GM12865 (cell line): ENCODE data around the gene DHX35.

Experiments used
- DNase-seq: peaks from one replicate; pipeline ENCODE4 v3.0.0; 2010; ENCODE audit warnings: low read depth
- H3K4me3 ChIP-seq: 2 replicates; pipeline ENCODE4 v1.5.1; 2011; ENCODE audit warnings: mild to moderate bottlenecking, low read depth, low read length, control low read depth
- TF ChIP-seq, protein P1 (sequence below): IDR thresholded peaks from 2 replicates; pipeline ENCODE4 v1.5.1; 2011; ENCODE audit warnings: low read length, control low read depth, low read depth, inconsistent platforms; ENCODE audit not compliant: insufficient read depth; ENCODE audit errors: missing control alignments

DHX35 gene

DNA sequence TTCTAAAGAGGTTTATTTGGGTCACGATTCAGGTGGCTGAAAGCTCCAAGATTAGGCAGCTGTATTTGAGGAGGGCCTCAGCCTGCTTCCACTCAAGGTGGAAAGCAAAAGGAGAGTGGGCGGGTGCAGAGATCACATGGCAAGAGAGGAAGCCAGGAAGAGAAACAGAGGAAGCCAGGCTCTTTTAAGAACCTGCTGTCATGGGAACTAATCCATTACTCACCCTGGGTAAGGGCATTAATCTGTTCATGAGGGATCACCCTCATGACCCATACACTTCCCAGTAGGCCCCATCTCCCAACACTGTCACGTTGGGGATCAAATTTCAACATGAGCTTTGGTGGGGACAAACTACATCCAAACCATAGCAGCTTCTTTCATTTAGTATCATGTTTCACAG, 53.9 kb downstream of the DHX35 start:
- TF ChIP-seq, protein P1, sequence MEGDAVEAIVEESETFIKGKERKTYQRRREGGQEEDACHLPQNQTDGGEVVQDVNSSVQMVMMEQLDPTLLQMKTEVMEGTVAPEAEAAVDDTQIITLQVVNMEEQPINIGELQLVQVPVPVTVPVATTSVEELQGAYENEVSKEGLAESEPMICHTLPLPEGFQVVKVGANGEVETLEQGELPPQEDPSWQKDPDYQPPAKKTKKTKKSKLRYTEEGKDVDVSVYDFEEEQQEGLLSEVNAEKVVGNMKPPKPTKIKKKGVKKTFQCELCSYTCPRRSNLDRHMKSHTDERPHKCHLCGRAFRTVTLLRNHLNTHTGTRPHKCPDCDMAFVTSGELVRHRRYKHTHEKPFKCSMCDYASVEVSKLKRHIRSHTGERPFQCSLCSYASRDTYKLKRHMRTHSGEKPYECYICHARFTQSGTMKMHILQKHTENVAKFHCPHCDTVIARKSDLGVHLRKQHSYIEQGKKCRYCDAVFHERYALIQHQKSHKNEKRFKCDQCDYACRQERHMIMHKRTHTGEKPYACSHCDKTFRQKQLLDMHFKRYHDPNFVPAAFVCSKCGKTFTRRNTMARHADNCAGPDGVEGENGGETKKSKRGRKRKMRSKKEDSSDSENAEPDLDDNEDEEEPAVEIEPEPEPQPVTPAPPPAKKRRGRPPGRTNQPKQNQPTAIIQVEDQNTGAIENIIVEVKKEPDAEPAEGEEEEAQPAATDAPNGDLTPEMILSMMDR: no peak
- DNase-seq: no peak
- H3K4me3 ChIP-seq: no peak overlapping the region

DNA sequence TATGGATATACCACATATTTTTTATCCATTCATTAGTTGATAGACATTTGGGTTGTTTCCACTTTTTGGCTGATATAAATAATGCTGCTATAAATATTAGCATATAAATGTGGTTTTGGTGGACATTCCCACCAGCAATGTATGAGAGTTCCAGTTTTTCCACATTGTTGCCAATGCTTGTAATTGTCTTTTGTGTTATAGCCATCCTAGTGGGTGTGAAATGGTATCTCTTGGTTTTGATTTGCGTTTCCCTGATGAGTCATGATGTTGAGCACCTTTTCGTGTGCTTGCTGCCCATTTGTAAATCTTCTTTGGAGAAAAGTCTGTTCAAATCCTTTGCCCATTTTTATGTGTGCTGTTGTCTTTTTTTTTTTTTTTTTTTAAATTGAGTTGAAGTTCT, 54.4 kb downstream of the DHX35 start:
- no peak overlapping the region for H3K4me3 ChIP-seq
- TF ChIP-seq, protein P1: no peak
- DNase-seq: no peak

DNA sequence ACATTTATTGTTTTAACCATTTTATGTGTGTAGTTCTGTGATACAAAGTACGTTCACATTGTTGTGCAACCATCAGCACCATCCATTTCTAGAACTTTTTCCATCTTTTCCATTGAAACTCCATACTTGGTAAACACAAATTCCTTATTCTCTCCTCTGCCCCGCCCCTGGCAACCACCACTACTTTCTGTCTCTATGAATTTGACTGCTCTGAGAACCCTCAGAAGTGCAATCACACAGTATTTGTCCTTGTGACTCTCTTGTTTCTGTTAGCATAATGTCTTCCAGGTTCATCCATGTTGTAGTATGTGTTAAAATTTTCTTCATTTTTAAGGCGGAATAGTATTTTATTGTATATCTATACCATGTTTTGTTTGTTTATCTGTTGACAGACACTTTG, 56.9 kb downstream of the DHX35 start:
- TF ChIP-seq, protein P1: no peak
- DNase-seq: no peak

DNA sequence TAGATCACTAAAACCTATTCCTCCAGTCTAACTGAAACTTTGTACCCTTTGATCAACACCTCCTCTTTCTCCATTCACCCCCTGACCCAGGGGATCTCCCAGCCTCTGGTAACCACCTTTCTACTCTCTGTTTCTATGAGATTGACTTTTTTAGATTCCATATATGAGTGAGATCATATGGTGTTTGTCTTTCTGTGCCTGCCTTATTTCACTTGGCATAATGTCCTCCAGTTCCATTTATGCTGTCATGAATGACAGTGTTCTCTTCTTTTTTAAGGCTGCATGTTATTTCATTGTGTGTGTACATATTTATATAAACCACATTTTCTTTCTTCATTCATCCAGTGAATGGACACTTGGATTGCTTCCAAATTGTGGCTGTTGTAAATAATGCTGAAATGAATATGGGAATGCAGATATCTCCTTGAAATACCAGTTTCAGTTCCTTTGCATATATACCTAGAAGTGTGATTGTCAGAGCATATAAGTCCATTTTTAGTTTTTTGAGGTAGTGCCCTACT, 57.7 kb downstream of the DHX35 start:
- no peak overlapping the region; the same call in 1 of the 2 replicates for H3K4me3 ChIP-seq
- TF ChIP-seq, protein P1: no peak
- peak; percentile 89 for DNase-seq

More for the DNA sequence above, 56.9 kb downstream of the DHX35 start:
- no peak overlapping the region for H3K4me3 ChIP-seq

DNA sequence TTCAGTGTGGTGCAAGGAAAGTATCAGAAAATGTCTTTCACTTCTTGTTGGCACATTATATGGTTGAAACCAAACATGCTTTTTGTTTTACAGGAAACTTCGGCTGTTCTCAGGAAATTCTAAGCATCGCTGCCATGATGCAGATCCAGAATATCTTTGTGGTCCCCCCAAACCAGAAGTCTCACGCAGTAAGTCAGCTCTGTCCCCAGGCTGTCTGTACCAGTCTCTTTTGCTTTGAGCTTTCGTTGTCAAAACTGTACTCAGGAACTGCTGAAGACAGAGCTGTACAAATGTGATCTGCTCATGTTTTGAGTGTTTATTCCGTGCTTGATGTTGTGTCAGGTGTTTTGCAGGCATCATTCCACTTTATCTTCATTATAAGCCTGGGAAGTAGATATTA, 59.6 kb downstream of the DHX35 start:
- H3K4me3 ChIP-seq: no peak overlapping the region
- TF ChIP-seq, protein P1: no peak
- DNase-seq: peak; percentile 91

DNA sequence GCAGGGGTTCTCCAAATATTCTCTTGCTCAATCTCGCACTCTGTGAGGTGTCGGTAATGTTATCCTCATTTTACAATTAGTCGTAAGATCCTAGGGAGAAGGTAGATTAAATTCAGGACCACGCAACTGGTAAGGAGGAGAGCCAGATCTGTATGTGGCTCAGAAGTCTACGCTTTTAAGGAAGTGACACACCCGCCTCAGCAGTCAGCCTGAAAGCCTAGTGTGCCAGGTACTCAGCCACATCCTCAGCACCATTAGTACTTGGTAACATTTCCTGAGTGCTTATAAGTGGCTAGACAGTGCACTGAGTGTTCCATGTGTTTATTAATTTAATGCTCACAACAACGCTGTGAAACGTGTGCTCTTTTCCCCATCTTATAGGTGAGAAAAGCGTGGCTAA, 63.7 kb downstream of the DHX35 start:
- TF ChIP-seq, protein P1: no peak
- H3K4me3 ChIP-seq: no peak overlapping the region
- no peak for DNase-seq

DNA sequence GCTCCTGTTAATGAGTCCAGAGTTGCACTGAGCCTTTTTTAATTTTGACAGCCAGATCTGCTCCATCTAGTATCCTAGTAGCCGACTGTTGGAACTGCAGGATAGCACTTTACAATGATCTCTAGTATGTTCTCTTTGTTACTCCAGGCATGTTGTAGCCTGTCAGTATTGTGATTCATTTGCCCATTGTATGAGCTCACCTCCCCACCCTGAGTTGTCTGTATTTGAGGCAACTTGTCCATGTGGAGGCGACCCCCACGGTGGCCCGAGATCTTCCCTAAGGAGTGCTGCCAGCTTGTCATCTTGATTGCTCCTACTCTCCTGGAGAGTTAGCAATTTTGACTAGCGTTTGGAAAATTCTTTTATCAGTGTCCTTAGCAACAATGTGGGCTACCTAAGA, 67.2 kb downstream of the DHX35 start:
- TF ChIP-seq, protein P1: no peak
- no peak for DNase-seq
- H3K4me3 ChIP-seq: no peak overlapping the region
